H54 (cell line): ENCODE results near the gene UNC13A.
"Not testable (repeated sequence)": the region's sequence is repeated elsewhere in the genome, so short reads cannot be mapped to it uniquely, and the experiment has no call there.

Experiments used
- DNase-seq: peaks from one replicate; pipeline ENCODE4 v3.0.0; 2011; ENCODE audit warnings: low spot score, mixed read lengths; ENCODE audit not compliant: insufficient read length
- FAIRE-seq: peaks from 3 replicates; lab custom pipeline; 2011; peaks lifted over from hg19 to GRCh38; lab: Jason Lieb, UNC
- POLR2A ChIP-seq: IDR thresholded peaks from 2 replicates; pipeline ENCODE4 v1.6.1; 2011; ENCODE audit warnings: low read depth, mild to moderate bottlenecking, low read length

UNC13A gene

DNA sequence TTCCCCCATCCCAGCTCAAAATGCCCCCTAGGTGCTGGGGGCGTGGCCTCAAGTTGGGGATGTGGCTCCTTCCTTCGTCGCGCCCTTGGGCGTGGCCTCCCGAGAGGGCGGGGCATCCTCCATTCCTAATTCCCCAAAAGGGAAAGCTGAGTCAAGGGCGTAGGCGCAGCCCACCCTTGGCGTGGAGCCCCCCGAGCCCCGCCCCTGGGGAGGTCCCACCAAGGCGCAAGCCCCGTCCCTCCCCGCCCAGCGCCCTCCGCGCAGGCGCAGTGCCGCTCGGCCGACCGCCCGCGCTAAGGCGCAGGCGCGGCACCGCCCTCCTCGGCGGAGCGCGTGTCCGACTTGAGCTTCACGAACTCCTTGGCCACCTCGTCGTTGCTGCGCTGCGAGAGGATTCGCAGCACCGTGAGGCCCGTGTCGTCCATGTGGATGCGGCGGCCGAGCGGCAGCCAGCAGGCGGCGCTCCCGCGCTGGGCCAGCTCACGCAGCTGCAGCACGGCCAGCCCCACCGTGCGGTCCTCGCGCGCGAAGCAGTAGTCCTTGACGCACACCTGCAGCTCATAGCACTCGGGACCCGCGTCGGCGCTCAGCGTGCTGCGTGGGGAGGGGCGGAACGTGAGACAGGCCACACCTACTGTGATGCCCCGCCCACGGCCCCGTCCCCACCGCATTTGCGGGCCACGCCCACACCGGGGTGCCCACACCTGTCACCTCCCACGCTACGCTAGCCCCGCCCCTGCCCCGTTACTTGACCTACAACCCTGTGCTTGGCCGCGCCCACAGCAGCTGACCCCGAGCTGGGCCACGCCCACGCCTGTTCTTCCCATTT lies 82.2 kb downstream of the UNC13A start:
- peak; percentile 89 for DNase-seq
- peak; percentile 36 for FAIRE-seq
- TF ChIP-seq POLR2A, result peak; percentile 79

DNA sequence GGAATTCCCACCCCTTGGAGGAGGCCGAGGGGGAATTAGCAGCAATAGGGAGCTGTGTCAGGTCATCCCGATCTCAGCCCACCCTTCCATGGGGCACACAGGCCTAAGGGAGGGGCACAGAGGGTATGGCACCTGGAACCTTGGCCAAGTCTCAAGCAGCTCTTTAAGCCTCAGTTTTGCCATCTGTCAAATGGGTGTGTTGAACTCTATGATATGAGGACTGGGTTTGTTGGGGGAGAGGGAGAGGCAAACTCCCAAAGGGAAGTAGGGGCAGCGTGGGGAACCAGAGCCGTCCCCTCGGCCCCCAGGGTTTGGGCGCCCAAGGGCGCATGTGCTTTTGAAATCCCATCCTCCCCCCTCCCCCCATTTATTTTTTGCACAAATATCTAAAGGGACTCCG lies 83.0 kb downstream of the UNC13A start:
- no peak for TF ChIP-seq POLR2A
- FAIRE-seq, result no peak
- no peak for DNase-seq

DNA sequence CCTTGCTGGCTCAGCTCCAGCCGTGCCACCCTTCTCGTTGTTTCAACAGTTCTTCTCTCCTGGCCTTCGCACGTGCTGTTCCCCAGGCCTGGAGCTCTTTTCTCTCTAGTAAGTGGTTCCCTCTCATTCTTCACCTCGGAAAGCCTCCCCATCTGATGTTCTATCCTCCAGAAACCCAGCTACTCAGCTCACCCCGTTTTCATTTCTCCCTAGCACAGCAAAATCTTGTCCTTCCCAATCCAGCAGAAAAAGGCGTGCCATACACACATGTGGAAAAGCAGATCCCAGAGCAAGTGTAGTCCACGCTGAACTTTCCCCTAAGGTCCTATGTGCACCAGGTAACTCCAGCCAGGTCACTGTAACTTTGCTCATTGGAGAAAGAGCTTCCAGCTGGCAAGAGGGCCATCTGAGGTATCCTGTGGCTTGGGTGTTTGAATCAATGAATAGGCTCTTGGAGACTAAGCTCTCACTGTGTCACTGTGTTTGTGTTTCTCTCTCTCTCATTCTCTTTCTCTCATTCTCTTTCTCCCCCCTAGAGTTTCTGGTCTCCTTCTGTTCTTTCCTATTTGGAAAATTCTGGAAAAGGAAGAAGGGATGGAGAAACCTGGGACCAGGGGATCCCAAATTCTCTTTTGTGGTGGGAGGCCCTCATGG lies 83.7 kb downstream of the UNC13A start:
- TF ChIP-seq POLR2A, result no peak
- no peak for DNase-seq
- FAIRE-seq, result no peak

DNA sequence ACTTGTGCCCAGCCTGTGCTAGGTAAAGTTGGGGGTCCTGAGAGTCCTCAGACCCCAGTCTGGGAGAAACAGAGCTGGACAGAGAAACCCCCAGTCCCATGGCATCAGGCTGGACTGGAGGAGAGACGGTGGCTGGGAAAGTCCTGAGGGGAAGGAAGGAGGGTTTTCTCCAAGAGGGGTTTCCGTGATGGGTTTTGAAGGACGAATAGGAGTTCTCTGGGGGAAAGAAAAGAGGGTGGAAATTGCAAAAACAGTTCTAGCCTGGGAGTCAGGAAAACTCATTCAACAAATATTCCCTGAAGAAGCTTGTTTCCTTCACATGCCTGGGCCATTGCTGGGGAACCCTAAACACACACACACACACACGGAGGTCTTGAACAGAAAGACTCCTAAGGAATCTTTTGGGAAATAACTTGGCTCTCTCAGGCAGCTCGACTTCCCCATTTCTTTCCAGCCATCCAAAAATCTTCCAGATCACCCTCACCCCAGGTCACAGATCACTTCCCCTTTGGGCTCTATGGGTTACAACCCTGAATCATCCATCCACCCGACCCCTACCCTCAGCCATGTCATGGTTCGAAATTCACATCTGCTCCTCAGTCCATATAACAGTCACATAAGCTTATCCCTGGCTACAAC lies 85.2 kb downstream of the UNC13A start:
- FAIRE-seq, result no peak
- no peak for DNase-seq
- TF ChIP-seq POLR2A, result no peak

DNA sequence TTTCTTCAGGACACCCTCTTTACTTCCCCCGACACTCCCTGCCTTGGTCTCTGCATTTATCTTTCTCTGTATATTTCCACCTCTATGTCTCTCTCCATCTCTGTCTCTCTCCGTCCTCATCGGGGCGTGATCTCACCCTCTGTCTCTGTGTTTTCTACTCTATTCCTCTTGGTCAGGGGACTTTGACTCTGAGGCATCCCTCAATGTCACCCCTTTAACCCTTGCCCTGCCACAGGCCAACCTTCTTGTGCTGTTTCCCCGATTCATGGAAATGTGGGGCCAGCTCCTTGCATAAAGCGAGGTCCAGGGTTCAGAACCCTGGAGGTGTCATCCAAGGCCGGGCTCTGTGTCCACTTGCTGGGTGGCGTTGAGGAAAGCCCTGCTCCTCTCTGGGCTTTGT lies 85.9 kb downstream of the UNC13A start:
- FAIRE-seq, result no peak
- DNase-seq, result no peak
- TF ChIP-seq POLR2A, result no peak

DNA sequence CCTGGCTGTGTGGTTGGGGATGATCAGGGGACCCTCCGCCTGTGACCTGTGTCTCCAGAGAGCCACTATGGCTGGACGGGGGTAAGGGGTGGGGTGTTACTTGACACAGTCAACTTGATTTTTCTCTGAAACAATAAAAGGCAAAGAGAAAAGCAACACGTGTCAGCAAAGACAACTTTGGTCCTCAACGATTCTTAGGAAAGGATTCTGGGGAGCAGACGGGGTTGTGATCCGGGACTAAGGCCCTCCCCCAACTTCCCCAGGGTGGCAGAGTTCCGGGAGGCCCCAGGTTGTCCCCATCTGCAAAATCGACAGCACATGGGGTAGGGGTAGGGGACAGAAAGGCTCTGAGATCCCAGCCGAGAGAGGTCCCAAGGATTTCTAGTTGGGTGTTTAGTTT lies 86.5 kb downstream of the UNC13A start:
- FAIRE-seq (no peak), DNase-seq (no peak)
- TF ChIP-seq POLR2A, result no peak

DNA sequence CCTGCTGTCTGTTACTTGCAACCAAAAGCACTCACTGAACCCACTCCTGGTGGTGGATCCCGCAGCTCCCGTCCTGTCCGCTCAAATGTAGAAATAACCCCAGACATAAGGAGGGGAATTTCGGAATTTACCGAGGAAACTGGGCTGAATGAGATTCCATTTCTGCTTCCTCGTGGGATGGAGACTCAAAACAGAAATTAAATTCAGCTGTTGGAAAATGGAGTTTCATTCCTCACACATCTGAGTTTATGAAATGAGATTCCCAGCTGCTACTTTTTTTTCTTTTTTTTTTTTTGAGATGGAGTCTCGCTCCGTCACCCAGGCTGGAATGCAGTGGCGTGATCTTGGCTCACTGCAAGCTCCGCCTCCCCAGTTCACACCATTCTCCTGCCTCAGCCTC lies 88.4 kb downstream of the UNC13A start:
- DNase-seq (no peak), FAIRE-seq (no peak)
- TF ChIP-seq POLR2A, result no peak

DNA sequence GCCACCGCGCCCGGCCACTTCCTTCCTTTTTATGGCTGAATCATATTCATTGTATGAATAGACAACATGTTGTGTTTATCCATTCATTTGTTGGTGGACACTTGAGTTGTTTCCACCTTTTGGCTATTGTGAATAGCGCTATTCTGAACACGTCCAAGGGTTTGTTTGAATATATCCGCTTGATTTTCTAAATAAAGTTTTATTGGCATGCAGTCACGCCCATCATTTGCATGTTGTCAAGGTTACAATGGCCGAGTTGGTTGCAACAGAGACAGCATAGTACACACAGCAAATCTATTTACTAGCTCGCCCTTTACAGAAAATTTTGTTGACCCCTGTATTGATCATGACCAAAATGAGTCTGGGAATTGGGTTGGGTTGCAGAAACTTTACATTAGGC lies 89.2 kb downstream of the UNC13A start:
- DNase-seq, result no peak
- TF ChIP-seq POLR2A, result no peak
- no peak for FAIRE-seq

DNA sequence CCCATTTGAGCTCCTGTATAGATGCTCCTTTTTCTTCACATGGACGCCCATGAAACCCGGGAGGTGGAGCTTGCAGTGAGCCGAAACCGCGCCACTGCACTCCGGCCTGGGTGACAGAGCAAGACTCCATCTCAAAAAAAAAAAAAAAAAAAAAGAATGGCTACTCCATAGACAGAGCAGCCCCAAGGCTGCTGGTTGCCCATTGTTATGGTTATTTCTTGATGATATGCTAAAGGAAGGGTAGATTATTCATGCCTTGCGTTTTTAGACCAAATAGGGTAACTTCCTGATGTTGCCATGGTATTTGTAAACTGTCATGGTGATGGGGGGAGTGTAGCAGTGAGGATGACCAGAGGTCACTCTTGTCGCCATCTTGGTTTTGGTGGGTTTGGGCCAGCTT lies 90.1 kb downstream of the UNC13A start:
- not testable (repeated sequence) for DNase-seq, FAIRE-seq

DNA sequence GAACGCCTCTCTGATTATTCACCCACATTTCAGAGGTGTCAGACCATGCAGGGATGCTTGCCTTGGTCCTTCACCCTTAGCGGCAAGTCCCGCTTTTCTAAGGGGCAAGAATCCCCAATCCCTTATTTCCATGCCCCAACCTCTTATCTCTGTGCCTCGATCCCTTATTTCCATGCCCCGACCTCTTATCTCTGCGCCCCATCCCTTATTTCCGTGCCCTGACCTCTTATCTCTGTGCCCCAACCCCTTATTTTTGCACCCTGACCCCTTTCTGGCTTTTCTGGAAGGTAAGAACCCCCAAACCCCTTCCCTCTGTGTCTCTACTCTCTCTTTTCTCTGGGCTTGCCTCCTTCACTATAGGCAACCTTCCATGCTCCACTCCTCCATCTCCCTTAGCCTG lies 93.9 kb downstream of the UNC13A start:
- not testable (repeated sequence) for FAIRE-seq, DNase-seq

DNA sequence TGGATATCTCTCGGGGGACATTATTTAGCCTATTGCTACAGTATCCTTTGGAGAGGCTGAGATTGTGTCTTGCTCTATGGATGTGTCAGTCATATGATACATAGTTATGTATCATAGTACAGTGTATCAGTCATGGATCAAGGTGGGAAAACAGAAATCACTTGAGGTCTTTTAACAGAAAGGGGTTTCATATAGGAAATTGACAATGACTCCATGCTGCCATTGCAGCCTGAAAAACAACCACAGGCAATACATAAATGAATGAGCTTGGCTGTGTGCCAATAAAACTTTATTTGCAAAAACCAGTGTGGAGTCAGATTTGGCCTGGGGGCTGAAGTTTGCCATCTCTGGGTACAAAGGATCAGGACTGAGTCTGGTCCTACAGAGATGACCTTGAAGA lies 97.3 kb downstream of the UNC13A start:
- no peak for TF ChIP-seq POLR2A
- no peak for DNase-seq
- FAIRE-seq, result no peak

DNA sequence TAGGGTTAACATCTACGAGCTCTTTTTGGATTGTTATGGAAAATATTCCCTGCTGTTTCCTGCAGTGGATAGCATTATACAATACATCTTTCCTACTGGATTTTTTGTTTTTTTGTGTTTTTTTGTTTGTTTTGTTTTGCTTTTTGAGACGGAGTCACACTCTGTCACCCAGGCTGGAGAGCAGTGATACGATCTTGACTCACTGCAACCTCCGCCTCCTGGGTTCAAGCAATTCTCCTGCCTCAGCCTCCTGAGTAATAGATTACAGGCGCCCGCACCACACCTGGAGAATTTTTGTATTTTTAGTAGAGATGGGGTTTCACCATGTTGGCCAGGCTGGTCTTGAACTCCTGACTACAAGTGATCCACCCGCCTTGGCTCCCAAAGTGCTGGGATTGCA lies 102.8 kb downstream of the UNC13A start:
- DNase-seq, FAIRE-seq: not testable (repeated sequence)

DNA sequence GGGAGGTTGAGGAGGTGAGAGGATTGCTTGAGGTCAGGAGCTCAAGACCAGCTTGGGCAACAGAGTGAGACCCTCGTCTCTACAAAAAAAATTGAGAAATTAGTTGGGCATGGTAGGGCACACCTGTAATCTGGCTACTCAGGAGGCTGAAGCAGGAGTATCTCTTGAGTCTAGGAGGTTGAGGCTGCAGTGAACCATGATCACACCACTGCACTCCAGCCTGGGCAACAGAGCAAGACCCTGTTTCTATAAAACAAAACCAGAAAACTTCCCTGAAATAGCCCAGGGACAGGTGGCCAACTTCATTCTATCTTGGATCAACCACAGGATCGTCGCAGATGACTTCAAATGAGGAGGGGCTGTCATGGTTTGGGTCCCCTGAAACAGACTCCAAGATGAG lies 104.0 kb downstream of the UNC13A start:
- DNase-seq, result no peak
- FAIRE-seq, result no peak
- no peak for TF ChIP-seq POLR2A

DNA sequence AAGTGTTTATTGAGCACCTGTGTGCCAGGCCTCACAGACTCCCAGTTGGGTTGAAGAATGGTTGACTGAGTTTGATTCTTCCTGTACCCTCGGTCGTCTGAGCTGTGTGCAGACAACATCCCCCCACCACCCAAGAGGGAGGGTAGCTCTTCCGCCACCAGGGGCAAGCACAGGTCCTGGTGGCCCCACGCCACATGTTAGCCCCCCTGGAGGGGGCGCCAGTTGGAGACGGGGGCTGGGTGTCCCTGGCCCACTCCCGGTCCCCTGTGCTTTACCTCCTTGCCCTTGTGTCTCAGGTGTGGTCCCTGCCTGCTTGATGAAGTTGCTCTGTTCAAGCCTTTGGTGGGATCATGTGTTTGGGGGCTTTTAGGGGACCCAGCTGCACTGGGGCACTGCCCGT lies 105.5 kb downstream of the UNC13A start:
- no peak for TF ChIP-seq POLR2A
- FAIRE-seq, result no peak

More for the DNA sequence above, 105.5 kb downstream of the UNC13A start:
- no peak for DNase-seq
